DND-41 (cell line): Measurements from ENCODE around the gene NR5A2.
"Not testable (repeated sequence)": the region's sequence is repeated elsewhere in the genome, so short reads cannot be mapped to it uniquely, and the experiment has no call there.

Experiments
- ATAC-seq: fragments of 200-7000 bp; cut with Tn5 transposase; 3 replicates; pipeline ENCODE4 v1.9.1; 2021; ENCODE audit warnings: low read depth; ENCODE audit not compliant: insufficient read depth
- DNase-seq: peaks from one replicate; pipeline ENCODE4 v3.0.0-alpha.2; 2020
- H2AFZ ChIP-seq: 2 replicates; pipeline ENCODE4 v1.6.0; 2012; ENCODE audit warnings: low read depth, low read length
- H3K27ac ChIP-seq: 2 replicates; pipeline ENCODE4 v1.5.1; 2012; ENCODE audit warnings: low read length, inconsistent platforms
- H3K27me3 ChIP-seq: fragments of 200-600 bp; sonication (generic); 2 replicates; pipeline ENCODE4 v1.6.0; 2012; ENCODE audit warnings: low read length, mild to moderate bottlenecking, inconsistent platforms; ENCODE audit not compliant: insufficient read depth, poor library complexity
- H3K36me3 ChIP-seq: 2 replicates; pipeline ENCODE4 v1.5.1; 2012; ENCODE audit warnings: low read length, inconsistent platforms; ENCODE audit not compliant: insufficient read depth
- H3K4me1 ChIP-seq: 2 replicates; pipeline ENCODE4 v1.5.1; 2012; ENCODE audit warnings: mild to moderate bottlenecking, low read length; ENCODE audit not compliant: insufficient read depth
- H3K4me2 ChIP-seq: 2 replicates; pipeline ENCODE4 v1.6.0; 2012; ENCODE audit warnings: mild to moderate bottlenecking, moderate library complexity, low read length, inconsistent platforms; ENCODE audit not compliant: insufficient read depth
- H3K4me3 ChIP-seq, 2 experiments: fragments of 200-600 bp in 1 of 2; shearing (Covaris generic) in 1 of 2; 2 replicates each; pipeline ENCODE4 v1.5.1; 2012 to 2016; ENCODE audit warnings: inconsistent platforms in 2 of 2, low read length in 2 of 2, mild to moderate bottlenecking in 2 of 2, low read depth in 1 of 2, moderate library complexity in 1 of 2
- H3K79me2 ChIP-seq: 2 replicates; pipeline ENCODE4 v1.6.0; 2012; ENCODE audit warnings: low read length, inconsistent platforms; ENCODE audit not compliant: insufficient read depth
- H3K9ac ChIP-seq: 2 replicates; pipeline ENCODE4 v1.6.0; 2012; ENCODE audit warnings: low read depth, mild to moderate bottlenecking, inconsistent platforms, low read length, moderate library complexity
- H3K9me3 ChIP-seq: 2 replicates; pipeline ENCODE4 v1.5.1; 2012; ENCODE audit warnings: low read length, moderate library complexity, mild to moderate bottlenecking, inconsistent platforms; ENCODE audit not compliant: insufficient read depth, severe bottlenecking
- H4K20me1 ChIP-seq: 2 replicates; pipeline ENCODE4 v1.6.0; 2012; ENCODE audit warnings: low read length; ENCODE audit not compliant: insufficient read depth
- CTCF ChIP-seq: IDR thresholded peaks from 2 replicates; pipeline ENCODE4 v1.5.1; 2012; ENCODE audit warnings: borderline replicate concordance, low read length, moderate library complexity, mild to moderate bottlenecking; ENCODE audit not compliant: poor library complexity, severe bottlenecking; ENCODE audit errors: extremely low read depth
- EZH2 ChIP-seq: IDR thresholded peaks from 3 replicates; pipeline ENCODE4 v1.6.1; 2012; ENCODE audit warnings: borderline replicate concordance, low read depth, mild to moderate bottlenecking, moderate library complexity, low read length, inconsistent platforms; ENCODE audit not compliant: severe bottlenecking

The NR5A2 gene

DNA sequence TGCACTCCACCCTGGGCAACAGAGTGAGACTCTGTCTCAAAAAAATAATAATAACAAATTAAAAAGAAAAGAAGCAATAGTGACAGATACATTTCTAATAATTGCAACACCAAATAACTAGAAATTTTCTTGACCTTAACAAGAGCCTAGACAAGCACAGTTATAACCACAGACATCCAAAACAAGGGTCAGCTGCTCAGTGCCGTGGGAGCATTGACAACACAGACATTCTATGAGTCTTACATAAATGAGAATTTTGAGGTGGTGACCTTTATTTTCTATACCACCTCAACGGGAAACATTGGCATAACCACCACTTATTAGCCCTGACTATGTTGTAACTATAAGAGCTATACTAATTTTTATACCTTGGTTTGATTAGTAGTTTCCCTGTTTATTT is 156.1 kb downstream of the NR5A2 start:
- no peaks in the 10 kb centered on the region for H3K4me1 ChIP-seq
- TF ChIP-seq EZH2 (no peak), CTCF (no peak)

GRCh38 chr1:200184196-200184595 is 156.7 kb downstream of the NR5A2 start:
- Histone ChIP-seq H3K27me3 (no peaks in the 10 kb centered on the region), H3K27ac (no peak overlapping the region), H3K36me3 (no peaks in the 10 kb centered on the region), H3K4me1 (no peaks in the 10 kb centered on the region), H3K4me2 (no peak overlapping the region), H3K4me3 (no peak overlapping the region), H4K20me1 (no peaks in the 10 kb centered on the region), H3K9me3 (no peaks in the 10 kb centered on the region), H3K79me2 (no peaks in the 10 kb centered on the region), H2AFZ (no peak overlapping the region), H3K9ac (no peak overlapping the region)
- TF ChIP-seq EZH2 (no peak), CTCF (no peak)
- DNase-seq (no peak), ATAC-seq (no peak)

More for the DNA sequence above, 156.1 kb downstream of the NR5A2 start:
- no peaks in the 10 kb centered on the region for H3K9me3 ChIP-seq
- ATAC-seq: no peak
- no peaks in the 10 kb centered on the region for H3K36me3 ChIP-seq
- H3K79me2 ChIP-seq: no peaks in the 10 kb centered on the region
- H3K27ac ChIP-seq: no peak overlapping the region
- no peak overlapping the region for H3K4me2 ChIP-seq
- H3K4me3 ChIP-seq: no peak overlapping the region
- H3K9ac ChIP-seq: no peak overlapping the region
- DNase-seq: no peak
- H3K27me3 ChIP-seq: no peaks in the 10 kb centered on the region
- H4K20me1 ChIP-seq: no peaks in the 10 kb centered on the region
- no peak overlapping the region for H2AFZ ChIP-seq

GRCh38 chr1:200185191-200185590 is 157.7 kb downstream of the NR5A2 start:
- not testable (repeated sequence) for DNase-seq, H3K4me2 ChIP-seq, ATAC-seq

GRCh38 chr1:200187332-200187731 is 159.8 kb downstream of the NR5A2 start:
- not testable (repeated sequence) for H3K4me2 ChIP-seq, H3K79me2 ChIP-seq, H2AFZ ChIP-seq, H3K9me3 ChIP-seq, H3K36me3 ChIP-seq, H3K4me1 ChIP-seq, H4K20me1 ChIP-seq, DNase-seq, H3K27me3 ChIP-seq, ATAC-seq, H3K4me3 ChIP-seq, H3K9ac ChIP-seq, H3K27ac ChIP-seq

More at GRCh38 chr1:200185191-200185590, 157.7 kb downstream of the NR5A2 start:
- H3K27ac ChIP-seq, H2AFZ ChIP-seq, H3K4me3 ChIP-seq, H3K36me3 ChIP-seq, H3K9ac ChIP-seq, H4K20me1 ChIP-seq, H3K4me1 ChIP-seq, H3K9me3 ChIP-seq, H3K79me2 ChIP-seq, H3K27me3 ChIP-seq: not testable (repeated sequence)
